GM18508 (cell line): Measurements from ENCODE around the gene ZDHHC17.
A peak's percentile ranks its signal among the peaks of the same experiment; 100 is the strongest.
"Not testable (repeated sequence)": the region's sequence is repeated elsewhere in the genome, so short reads cannot be mapped to it uniquely, and the experiment has no call there.

ENCODE experiments used
- ATAC-seq: cut with Tn5 transposase; IDR thresholded peaks from one replicate; pipeline ENCODE4 v1.9.1; 2021; ENCODE audit warnings: moderate number of reproducible peaks; ENCODE audit not compliant: insufficient read depth, unreplicated experiment

The ZDHHC17 gene

DNA sequence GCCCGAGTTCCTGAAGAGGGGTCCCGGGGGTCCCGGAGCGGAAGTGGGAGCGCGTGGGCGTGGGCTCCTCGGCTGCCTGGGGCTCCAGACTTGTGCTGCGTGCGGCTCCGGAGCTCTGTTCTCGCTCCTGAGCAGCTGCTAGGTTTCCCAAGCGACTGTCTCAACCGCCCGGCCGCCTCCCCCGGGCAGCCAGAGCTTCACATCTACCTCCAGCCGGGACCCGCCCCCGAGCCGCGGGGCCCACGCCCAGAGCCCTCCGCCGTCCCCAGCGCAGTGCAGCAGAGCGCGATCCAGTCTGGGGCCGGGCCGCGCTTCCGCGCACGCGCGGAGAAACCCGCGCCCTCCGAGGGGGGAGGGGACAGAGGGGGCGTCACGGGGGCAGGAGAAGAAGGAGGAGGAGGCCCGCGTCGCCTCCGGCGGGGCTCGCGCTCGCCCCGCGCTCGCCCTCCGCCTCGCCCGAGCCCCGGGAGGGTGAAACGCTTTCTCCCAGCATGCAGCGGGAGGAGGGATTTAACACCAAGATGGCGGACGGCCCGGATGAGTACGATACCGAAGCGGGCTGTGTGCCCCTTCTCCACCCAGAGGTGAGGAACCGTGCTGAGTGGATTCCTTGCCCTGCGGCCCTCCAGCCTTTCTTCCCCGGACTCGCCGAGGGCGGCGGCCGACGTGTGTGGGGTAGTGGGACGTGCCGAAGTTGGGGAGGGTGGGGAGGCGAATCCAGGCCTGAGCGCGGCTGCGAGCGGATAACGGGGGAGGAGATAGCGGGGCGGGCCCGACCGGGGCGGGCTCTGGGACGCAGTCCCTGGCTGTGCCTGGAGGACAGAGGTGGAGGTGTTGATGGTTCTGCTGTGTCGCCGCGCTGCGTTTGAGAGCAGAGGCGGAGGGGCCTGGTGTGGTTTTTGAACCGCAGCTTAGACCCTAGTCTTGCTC is at the start of gene ZDHHC17:
Gene ZDHHC17 (plus strand): TSS at position 370 of the 930 bp plus-strand sequence. CDS start 122 bp downstream, at position 492.
- ATAC-seq, result peak; percentile 78

GRCh38 chr12:76714415-76714814 is 49.5 kb upstream of the ZDHHC17 start:
- no peak for ATAC-seq

DNA sequence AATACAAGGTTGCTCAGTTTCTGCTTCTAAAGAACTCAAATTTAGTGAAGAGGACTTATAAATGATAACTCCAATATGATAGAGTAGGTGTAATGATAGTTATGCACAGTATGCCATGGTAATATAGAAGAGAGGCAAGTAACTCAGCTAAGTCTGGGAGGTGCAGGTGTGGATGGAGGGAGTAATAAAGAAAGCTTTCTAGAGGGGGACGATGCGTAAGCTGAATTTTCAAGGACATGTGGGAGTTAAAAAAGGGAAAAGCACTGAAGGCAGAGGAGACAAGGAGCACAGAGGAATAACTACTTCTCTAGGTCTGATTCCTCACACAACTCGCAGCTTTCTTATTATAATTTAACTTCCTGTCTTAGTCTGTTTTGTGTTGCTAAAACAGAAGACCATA is 49.1 kb upstream of the ZDHHC17 start:
- no peak for ATAC-seq

- no peak for ATAC-seq
These were observed 48.6 kb upstream of the ZDHHC17 start for GRCh38 chr12:76715332-76715731.

- no peak for ATAC-seq
These were observed 46.6 kb upstream of the ZDHHC17 start for GRCh38 chr12:76717314-76717713.

- no peak for ATAC-seq
These were observed 44.5 kb upstream of the ZDHHC17 start for GRCh38 chr12:76719171-76720041.

GRCh38 chr12:76720068-76720467 is 43.8 kb upstream of the ZDHHC17 start:
- ATAC-seq, result no peak

DNA sequence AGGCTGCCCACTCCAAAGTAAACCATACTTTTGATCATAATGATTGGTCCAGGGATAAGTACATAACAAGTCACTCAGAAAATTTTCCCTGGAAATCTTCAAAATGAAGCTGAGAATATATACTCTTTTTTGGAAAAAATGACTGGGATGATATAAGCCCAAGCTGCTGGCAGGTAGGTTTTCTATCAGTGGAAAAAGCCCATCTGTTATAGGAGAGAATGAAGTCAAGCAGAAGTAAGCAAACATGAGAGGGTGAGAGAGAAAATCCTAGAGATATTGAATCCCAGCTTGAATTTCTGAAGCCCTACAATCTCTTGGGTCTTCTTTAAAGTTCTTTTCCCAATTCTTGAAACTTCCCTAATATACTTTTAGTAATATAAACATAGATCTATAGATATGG is 37.3 kb upstream of the ZDHHC17 start:
- no peak for ATAC-seq

GRCh38 chr12:76732188-76732587 is 31.7 kb upstream of the ZDHHC17 start:
- ATAC-seq, result not testable (repeated sequence)

GRCh38 chr12:76737689-76738088 is 26.2 kb upstream of the ZDHHC17 start:
- not testable (repeated sequence) for ATAC-seq

GRCh38 chr12:76738824-76739579 is 24.9 kb upstream of the ZDHHC17 start:
- ATAC-seq, result no peak

- no peak for ATAC-seq
These were observed 24.0 kb upstream of the ZDHHC17 start for GRCh38 chr12:76739896-76740295.

DNA sequence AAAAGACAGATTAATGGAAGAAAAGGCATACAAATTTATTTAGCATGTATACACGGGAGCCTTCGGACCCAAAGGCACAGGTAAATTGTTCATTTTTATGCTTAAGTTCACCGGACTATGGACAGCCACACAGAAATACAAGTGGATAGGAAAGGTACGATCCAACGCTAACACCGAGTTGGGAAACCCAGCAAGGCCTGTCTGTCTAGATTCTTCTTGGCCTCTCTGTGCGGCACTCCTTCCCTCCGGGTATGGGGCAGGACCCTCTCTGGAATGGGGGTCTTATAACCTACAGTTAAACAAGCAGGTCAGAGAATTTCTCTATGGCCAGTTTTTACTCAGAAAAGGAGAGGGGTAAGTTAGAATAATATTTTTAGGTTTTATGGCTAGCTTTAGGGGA is 23.4 kb upstream of the ZDHHC17 start:
- no peak for ATAC-seq

GRCh38 chr12:76745343-76745742 is 18.6 kb upstream of the ZDHHC17 start:
- no peak for ATAC-seq

DNA sequence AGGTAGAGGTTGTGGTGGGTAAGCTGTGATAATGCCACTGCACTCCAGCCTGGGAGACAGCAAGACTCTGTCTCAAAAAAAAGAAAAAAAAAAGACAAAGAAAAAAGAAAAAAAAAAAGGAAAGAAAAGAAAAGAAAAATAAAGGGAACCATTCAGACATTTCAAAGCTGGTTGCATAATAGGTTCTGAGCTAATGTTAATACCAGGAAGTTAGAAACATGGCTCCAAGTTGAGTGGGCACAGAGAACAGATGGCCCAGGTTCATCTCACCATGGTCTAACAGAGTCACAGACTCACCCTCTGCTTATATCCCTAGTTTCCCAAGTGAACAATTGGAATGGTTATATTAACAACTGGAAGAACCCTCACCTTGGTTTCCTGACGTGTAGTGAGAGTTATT is 17.4 kb upstream of the ZDHHC17 start:
- no peak for ATAC-seq

DNA sequence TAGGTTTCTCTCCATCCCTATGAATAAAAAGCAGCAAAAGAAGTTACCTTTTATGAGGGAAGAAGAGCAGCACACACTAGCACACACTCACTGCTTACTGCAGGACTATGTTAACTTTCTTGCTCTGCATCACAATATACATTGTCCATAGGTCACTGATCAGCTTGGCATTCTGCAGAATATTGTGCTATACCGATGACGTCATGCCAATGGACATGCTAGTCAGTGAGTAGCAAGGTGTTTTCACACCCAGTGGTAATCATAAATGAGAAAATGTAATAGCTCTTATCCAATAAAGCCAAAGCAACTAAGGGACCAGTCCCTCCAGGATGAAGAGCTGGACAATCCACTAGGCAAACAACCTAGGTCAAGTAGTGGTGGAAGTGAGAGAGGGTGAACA is 16.7 kb upstream of the ZDHHC17 start:
- no peak for ATAC-seq

DNA sequence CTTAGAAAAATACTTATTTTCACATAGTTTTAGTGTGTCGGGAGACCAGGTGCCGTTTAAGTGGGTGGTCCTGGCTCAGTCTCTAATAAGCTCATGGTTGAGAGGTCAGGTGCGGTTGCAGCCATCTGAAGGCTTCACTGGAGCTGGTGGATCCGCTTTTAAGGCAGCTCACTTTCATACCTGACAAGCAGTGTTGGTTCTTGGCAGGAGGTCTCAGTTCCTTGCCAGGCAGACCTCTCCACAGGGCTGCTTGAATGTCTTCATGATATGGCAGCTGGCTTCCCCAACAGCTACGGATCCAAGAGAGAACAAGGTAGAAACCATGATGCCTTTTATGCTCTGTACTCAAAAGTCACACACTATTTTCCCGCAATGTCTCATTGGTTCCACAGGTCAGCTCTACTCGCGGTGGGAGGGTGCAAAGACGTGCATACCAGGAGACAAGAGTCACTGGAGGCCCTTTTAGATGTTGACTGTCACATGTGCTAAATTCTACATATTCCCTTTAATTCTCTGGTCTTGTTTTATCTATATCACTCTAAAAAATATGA is 8.0 kb upstream of the ZDHHC17 start:
- no peak for ATAC-seq

DNA sequence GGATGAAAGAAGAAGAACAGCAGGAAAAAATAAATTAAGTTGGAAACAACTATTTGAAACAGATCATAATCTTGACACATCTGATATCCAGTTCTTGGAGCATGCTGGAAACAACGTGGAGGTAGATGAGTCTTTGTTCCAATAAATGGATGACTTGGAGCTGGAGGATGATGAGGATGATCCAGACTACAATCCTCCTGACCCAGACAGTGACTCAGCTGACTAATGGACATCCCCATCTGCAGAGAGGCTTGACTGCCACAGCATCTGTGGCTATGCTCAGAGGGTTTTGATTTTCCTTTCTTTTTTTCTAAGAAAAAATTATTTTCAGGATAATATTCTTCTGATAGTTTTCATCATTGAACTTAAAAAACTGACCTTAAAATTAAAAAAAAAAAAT is 6.2 kb upstream of the ZDHHC17 start:
- ATAC-seq, result no peak

GRCh38 chr12:76762601-76762980 is 1.3 kb upstream of the ZDHHC17 start:
- ATAC-seq, result no peak

DNA sequence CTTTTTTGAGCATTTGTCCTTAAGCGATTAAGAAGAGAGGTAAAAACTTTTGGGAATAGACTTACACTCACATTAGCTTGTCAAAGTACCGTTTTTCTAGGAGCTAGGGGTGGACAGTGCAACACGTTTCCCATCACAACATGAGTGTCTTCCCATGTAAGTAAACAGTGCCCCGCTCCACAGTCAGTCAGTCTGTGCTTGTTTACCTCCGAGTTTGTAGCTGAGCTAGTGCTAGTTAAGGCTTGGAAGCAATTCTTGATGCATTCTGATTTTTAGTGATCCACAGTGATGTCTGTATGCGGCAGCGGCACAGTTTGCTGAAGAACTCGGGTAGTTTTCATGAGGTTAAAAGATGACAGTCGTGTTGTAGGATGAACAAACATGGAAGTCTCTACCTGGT is 941 bp downstream of the ZDHHC17 start:
- no peak for ATAC-seq
